GM19468 (cell line): ENCODE results near the gene TAF4.
"Not testable (repeated sequence)": the region's sequence is repeated elsewhere in the genome, so short reads cannot be mapped to it uniquely, and the experiment has no call there.

ENCODE experiments used
- ATAC-seq: cut with Tn5 transposase; IDR thresholded peaks from one replicate; pipeline ENCODE4 v1.9.1; 2021; ENCODE audit warnings: mild to moderate bottlenecking, moderate library complexity, moderate number of reproducible peaks; ENCODE audit not compliant: unreplicated experiment; ENCODE audit errors: extremely low read depth

TAF4 gene

DNA sequence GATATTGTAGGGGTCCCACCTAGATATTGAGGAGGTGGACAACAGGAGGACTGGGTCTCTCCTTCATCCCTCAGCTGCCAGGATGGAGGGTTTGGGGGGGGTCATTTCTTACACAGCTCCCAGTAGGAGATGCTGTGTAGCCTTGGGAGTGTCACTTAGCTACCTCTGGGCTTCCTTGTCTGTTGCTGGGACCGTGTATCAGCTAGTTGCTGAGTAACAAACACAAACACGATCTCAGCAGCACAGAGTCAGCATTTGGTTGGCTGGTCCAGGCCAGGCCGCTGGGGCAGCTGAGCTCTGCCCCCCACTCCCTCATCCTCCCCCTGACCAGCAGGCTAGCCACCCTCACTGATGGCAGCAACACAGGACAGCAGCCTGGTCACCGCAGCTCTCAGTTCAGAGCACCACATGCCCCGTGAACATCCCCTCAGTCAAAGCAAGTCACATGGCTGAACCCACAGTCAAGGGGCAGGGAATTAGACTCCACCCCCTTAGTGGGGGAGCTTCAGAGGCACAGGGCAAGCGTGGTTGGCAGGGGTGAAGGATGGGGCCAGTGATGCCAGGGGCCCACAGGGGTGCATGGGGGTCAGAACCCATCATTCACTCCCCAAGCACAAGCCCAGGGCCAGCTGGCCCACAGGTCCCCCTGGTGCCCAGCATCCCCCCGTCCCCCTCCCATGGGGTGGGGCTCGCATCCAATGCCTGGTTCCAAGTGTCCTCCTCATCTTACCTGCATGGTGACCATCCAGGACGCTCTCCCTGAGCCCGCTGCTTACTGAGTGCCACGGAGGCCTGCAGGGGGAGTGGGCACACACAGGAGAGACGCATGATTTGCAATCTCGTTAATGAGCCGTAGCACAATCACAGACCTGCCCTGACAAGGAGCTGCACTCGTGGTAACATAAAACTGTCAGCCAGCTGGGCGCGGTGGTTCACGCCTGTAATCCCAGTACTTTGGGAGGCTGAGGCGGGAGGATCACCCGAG lies 112.4 kb downstream of the TAF4 start:
- no peak for ATAC-seq

DNA sequence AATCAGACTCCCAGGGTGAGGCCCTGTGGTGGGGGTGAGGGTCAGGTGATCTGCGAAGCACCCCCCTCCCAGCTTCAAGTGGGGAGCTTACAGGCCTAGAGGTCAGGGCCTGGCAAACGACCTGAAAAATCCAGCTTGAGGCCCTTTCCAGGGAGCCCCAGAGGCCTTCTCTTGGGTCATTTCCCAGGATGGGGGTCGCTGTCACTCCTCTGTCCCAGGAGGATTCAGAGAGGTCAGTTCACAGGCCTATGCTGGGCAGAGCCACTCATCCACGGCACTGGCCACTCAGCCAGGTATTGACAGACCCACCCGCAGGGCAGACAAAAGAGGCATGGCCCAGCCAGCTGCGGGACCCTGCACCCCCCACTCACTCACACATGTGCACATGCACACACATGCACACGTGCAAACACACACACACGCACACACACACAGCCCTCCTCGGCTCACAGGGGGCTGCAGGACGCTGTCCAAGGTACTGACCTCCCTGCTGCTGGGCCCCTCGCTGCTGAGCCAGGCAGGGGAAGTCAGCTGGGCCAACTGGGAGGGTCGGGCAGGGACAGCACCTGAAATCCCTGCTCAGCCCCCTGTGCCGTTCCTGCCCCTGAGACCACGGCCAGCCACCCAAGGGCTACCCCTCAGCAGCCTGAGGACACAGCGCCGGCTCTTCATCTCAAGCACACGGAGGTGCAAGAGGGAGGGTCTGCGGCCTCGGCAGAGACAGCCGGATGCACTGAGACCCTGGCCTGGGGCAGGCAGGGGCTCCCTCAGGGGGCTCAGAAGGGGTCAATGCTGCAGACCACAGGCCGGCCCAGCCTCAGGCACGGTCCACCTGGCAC lies 113.8 kb downstream of the TAF4 start:
- no peak for ATAC-seq

DNA sequence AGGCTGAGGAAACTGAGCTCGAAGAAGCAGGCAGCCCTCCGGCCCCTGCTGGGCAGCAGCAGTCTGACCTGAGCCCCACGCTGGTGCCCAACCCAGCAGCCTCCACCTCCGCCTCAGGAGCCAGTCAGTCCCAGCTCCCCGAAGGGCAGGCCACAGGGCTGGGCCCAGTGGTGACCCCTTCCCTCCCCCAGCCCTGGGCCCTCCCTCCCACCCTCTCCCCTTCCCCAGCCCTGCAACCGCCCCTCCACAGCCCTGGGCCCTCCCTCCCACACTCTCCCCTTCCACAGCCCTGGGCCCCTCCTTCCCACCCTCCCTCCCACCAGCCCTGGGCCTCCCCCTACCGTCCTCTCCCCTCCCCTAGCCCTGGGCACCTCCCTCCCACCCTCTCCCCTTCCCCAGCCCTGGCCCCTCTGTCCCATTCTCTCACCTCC lies 115.0 kb downstream of the TAF4 start:
- no peak for ATAC-seq

DNA sequence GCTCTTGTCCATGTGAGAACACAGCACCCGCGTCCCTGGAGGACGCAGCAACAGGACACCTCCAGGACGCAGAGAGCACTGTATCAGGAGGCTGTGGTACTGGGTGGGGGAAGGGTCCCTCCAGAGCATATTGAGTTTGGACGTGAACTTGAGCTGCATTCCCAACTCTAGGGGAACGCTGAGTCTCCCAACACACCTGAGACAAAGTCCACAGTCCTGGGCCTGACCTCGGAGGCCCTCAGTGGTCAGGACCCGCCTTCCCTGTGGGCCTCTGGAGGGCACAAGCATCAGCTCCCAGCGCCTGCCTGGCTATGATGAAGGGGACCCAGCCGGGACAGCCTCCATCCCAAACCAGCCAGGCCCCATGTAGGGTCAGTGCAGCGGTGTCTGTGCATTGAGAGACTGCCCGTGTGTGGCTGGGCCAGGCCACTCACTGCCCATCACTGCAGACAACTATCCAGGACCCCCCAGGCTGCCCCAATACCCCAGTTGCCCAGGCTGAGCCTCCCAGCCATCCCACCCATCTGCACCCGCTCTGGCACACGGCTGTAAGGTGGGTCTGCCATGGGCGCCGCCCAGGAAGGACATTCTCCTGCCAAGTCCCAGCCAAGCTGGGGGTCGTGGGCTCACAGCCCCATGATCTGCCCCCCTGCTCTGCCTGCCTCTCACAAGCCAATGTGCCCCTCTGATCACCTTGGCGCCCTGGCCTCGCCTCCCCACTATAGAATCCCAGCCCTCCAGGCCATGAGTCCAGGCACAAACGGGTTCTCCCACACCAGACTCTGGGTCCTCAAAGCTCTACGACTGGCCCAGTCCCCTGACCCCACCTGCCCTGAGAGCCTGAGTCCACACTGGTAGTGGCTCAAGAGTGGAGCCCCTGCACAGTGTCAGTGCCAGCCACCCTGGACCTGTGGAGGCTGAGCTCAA lies 115.7 kb downstream of the TAF4 start:
- ATAC-seq = no peak

DNA sequence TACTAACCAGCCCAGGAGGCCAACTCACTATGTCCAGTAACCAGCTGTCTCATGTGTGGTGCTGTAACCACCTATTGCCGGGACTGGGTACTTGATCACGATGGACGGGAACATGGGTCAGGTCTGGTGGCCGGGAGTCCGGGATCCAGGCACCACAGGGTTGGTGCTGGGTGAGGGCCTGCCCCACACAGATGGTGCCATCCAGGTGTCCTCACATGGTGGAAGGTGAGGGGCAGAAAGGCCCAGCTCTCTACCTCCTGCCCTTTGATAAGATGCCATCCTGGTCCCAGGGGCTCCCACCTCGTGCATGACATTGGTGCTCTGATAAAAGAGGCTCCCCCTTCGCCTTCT lies 116.3 kb downstream of the TAF4 start:
- no peak for ATAC-seq

DNA sequence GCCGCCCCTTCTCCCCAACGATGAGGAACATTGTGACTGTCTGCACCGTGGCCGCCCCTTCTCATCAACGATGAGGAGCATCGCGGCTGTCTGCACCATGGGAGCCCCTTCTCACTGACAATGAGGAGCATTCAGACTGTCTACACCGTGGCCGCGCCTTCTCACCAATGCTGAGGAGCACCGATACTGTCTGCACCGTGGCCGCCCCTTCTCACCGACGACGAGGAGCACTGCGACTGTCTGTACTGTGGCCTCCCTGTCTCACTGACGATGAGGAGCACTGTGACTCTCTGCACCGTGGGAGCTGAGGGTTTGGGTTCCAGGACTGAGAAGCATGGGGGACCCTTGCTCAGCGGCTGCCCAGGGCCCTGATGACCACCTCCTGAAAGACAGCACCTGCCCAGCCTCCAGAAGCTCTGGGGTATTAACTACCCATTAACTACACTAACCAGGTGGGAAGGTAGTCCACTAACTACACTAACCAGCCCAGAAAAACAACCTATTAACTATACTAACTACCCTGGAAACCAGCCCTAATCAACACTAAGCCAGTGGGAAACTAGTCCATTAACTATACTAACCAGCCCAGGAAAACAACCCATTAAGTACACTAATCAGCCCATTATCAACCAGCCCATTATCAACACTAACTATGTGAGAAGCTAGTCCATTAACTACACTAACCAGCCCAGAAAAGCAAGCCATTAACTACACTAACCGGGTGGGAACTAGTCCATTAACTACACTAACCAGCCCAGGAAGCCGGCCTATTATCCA lies 116.9 kb downstream of the TAF4 start:
- ATAC-seq = no peak

DNA sequence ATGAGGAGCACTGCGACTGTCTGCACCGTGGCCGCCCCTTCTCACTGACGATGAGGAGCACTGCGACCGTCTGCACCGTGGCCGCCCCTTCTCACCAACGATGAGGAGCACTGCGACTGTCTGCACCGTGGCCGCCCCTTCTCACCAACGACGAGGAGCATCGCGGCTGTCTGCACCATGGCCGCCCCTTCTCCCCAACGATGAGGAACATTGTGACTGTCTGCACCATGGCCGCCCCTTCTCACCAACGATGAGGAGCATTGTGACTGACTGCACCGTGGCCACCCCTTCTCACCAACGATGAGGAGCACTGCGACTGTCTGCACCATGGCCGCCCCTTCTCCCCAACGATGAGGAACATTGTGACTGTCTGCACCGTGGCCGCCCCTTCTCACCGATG lies 117.6 kb downstream of the TAF4 start:
- ATAC-seq = not testable (repeated sequence)

DNA sequence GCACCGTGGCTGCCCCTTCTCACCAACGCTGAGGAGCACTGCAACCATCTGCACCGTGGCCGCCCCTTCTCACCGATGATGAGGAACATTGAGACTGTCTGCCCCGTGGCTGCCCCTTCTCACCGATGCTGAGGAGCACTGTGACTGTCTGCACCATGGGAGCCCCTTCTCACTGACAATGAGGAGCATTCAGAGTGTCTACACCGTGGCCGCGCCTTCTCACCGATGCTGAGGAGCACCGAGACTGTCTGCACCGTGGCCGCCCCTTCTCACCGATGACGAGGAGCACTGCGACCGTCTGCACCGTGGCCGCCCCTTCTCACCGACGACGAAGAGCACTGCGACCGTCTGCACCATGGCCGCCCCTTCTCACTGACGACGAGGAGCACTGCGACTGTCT lies 120.2 kb downstream of the TAF4 start:
- ATAC-seq = not testable (repeated sequence)

DNA sequence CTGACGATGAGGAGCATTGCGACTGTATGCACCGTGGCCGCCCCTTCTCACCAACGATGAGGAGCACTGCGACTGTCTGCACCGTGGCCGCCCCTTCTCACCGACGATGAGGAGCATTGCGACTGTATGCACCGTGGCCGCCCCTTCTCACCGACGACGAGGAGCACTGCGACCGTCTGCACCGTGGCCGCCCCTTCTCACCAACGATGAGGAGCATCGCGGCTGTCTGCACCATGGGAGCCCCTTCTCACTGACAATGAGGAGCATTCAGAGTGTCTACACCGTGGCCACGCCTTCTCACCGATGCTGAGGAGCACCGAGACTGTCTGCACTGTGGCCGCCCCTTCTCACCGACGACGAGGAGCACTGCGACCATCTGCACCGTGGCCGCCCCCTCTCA lies 120.7 kb downstream of the TAF4 start:
- not testable (repeated sequence) for ATAC-seq

DNA sequence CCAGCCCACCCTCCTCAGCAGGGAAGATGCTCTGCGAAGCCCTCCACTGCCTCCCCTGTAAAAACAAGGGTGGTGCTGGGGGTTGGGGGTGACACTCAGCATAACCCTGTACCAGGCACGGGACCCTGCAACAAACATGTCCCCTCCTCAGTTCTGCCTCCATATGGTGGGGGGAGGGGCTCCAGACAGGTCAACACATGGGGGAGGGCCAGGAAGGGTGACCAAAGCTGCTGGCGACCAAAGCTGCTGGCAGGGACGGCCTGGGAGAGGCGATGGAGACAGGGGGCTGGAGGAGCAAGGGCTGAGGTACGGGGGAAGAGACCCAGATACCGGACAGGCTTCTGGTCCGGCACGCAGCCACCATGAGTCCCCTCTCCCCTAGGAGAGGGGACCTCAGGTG lies 123.2 kb downstream of the TAF4 start:
- no peak for ATAC-seq

DNA sequence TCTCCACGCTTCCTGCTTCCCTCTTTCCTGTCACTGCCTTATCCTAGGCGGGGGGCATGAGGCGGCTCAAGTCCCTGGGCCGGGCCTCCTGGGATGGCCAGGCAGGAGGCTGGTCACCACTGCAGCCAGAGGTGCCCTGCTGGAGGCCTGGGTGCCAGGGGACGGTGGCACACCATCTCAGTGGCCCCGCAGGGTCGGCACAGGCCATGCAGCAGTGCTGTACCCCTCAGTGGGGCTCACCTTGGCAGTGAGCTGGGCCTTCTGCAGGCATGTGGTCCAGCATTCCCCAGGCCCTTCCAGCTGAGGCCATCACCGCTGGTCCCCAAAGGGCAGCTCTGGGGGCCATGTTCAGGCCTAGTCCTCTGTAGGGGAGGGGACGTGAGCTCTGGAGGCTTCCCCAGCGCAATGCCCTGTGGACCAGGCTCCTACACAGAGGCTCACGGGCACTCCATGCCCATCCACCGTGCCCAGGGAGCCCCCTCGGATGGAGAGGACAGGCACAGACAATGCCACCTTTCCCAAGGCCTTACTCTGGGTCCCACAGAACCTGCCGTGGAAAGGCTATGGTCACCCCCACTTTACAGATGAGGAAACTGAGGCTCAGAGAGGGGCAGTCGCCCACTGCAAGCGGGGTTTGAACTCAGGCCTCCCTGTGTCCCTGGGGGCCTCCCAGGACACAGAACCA lies 123.8 kb downstream of the TAF4 start:
- ATAC-seq = no peak

DNA sequence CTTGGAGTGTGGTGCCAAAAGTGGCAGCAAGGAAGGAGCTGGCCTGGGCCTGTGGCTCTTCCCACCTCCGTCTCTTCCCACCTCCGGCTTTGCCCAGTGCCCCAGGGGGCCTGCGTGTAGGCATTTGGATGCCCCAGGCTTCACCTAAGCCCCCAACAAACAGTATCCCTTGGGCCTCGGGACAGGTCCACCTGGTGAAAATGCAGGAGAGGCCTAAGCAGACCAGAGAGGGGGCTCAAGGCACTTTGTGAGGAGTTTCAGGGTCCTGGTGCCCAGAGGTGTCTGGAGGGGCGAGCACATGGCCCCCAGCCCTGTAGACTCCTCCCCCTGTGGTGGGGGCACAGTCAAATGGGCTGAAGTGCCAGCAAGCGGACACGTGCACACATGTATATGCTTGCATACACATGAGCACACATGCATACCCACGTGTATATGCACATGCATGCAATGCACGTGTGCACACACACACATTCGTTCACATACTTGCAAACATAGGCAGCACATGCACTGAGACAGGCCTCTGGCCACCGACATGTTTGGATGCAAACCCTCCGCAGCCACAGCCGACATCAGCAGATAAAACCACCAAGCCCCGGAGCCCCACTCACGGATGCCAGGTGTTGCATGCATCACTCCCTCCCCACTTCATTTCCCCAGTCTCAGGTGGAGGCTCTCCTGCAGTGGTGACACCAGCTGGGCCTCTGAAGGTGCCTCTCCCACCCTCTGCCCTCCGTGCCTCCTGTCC lies 124.5 kb downstream of the TAF4 start:
- no peak for ATAC-seq

DNA sequence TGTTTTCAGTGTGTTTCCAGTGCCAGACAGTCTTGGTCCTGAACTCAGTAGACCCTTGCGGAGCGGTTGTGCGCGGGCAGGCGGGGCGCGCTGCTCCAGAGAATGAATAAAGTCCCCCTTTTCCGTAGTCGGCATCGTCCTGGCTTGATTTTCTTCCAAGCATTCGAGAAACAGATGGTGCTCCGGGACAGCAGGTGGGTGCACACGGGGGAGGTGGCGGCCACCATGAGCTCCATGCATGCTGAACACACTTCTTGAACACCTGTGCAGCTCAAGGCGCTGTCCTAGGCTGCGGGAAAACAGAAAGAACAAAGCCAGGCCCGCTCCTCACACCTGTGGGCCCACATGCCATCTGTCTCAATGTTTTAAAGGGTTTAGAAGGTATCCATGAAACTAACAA lies 125.2 kb downstream of the TAF4 start:
- no peak for ATAC-seq

DNA sequence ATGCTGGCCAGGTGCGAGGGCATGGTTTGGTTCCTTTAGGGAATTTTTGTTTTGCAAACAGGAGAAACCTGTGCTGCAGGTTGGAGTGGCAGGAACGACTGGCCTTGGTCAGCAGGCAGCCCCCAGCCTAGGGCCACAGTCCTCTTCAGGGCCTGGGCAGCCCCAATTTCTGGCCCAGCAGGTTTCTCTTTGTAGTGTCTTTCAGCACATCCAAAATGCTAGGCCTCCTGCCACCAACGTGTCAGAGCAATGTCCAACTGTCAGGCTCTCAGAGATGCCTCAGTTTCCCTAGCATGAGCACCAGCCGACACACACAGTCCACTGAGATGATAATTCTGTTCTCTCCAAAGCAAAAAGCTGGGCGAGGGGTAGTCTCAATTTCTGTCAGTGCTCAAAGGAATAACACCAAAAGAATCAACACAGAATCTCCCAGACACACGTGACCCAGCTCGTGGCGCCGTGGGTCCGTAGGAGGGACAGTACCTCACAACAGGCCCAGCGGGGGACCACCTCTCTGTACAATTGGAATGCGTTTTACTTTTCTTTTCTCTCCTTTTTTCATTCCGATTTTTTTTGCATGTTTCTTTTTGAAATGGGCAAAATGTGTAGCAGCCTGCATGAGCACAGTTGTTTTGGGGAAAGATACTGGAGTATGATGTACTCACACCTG lies 125.9 kb downstream of the TAF4 start:
- no peak for ATAC-seq

DNA sequence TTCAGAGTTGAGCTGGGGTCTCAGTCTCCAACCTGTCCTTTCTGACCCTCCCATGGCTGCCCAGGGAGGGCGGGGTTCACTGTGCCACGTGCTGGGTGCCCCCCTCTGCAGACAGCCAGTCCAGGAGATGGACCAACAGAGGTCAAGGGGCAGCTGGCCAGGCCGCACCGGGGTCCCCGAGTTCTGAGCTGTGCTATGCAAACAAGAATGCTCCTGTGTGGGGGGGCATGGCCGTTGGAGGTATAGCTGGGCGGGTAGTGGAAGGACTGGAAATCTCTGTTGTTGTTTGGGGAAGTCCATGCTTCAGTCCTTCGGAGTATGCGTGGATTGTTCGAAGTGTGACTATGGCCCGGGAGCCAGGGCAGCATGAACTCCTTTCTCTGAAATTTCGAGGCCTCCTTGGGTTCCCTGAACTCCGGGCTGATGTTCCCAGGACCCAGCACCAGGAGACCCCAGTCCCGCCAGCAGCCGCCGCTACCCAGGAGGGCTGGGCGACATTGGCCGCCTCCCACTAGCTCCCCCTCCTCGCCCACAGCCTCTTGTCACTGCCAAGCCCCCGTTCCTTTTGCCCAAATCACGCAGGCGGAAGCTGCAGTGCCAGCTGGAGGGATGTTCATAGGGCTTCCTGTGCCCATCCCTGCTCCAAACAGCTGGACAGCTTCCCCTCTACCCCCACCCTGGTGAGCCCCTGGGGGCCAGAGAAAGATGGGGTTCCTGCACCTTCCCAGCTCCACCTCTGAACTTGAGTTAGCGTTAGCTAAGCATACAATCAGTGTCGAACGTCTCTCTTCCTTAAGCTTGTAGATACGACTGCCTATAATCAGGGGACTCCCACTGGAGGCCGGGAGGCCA lies 126.6 kb downstream of the TAF4 start:
- ATAC-seq = no peak

DNA sequence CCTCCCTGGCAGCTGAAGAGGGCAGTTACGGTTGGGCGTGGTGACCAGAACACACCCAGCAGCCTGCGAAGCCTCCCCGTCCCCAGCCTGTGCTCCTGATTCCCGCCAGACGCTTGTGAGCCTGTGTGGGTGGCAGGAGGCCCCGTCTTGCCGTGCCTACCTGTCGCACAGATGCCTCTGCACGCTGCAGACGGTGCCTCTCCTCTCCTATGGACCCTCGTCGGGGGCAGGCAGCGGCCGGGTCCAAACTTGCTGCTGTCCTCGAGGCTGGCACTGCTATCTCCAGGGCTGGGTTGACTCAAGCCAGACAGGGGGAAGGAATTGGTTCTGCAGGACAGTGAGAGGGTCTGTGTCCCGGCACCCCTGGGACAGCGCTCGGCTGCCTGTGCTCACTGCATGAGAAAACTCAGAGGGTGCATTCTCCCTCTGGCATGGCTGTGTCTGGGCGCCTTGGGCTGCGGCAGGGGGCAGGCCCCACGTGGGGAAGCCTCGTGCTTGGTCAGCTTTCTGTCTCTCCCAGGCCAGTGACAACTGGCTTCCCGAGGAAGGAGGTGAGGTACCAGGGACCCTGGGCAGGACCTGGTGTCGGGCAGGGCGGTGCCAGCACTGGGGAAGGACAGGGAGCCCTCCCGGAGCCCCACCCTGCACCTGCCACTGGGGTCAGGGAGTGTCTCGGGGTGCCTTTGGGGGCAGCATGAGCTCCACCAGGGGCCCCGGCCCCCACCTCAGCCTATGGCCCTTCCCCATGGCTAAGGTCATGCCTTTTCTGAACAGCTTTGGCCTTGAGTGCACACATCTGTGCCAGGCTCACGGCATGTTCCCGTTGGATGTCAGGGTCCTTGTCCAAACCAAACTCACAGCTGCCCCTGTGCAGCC lies 127.5 kb downstream of the TAF4 start:
- no peak for ATAC-seq
